Hypothalamus (tissue), 51 donors: ENCODE data around the gene C3orf20.
A peak's percentile ranks its signal among the peaks of the same experiment; 100 is the strongest.
"Not testable (repeated sequence)": the region's sequence is repeated elsewhere in the genome, so short reads cannot be mapped to it uniquely, and the experiment has no call there.

ENCODE experiments used
- DNase-seq, 51 donors: peaks; one replicate each; lab custom pipeline; 2025; lab: John Stamatoyannopoulos, UW

C3orf20 gene

GRCh38 chr3:14647976-14648955, 26.7 kb upstream of the C3orf20 start:
- DNase-seq, result no peak

GRCh38 chr3:14649466-14649865, 25.5 kb upstream of the C3orf20 start:
- no peak for DNase-seq

DNA sequence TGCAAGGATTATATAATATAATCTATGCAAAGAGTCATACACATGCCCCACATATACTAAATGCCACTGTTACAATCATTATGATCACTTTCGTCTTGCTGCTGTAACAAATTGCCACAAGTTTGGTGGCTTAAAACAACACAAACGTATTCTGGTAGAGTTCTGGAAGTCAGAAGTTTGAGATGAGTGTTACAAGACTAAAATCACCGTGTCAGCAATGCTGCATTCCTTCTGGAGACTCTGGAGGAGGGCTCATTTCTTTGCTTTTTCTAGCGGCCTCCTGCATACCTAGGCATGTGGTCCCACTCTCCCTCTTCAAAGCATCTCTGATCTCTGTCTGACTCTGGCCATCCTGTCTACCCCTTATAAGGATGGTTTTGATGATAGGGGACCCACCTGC, 24.7 kb upstream of the C3orf20 start:
- DNase-seq, result no peak

DNA sequence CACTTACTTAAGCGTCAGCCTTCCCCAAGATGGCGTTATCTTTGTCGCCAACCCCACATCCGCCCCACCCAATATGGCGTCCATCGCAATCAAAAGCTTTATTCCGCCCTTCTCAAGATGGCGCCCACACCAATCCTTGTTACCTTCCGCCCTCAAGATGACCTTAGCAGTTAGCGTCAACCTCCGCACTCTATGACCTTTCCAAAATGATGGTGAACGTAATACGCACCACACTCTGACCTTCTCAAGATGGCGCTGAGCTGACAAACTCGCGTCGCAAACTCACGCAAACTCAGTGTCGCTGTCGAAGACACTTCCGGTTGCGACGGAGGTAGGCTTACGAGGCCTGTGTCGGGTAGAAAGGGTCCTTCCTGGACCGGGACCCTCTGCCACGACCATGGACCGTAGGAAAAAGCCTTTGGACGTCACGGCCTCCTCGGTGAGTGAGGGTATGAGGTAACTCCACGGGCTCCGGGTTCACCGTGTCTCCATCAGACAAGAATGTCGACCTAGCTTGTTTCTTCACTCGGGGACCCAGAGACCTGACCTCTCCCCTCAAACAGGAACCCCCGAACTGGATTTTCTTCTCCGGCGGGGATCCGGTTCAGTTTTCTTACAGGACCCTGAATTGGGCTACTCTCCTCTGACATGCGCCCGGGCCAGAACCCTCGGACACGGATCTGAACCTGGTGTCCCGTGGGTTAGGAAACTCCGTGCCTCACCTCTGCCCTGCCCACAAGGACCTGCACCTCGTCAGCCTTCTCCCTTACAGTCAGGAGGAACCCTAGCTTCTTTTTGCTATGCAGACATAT, 23.3 kb upstream of the C3orf20 start, which contains the start of gene CCDC174:
Gene CCDC174 (plus strand): TSS at position 323 of the 812 bp plus-strand sequence. CDS start 75 bp downstream, at position 398.
- DNase-seq, result peak; percentile 52 to 99 (median 93)

DNA sequence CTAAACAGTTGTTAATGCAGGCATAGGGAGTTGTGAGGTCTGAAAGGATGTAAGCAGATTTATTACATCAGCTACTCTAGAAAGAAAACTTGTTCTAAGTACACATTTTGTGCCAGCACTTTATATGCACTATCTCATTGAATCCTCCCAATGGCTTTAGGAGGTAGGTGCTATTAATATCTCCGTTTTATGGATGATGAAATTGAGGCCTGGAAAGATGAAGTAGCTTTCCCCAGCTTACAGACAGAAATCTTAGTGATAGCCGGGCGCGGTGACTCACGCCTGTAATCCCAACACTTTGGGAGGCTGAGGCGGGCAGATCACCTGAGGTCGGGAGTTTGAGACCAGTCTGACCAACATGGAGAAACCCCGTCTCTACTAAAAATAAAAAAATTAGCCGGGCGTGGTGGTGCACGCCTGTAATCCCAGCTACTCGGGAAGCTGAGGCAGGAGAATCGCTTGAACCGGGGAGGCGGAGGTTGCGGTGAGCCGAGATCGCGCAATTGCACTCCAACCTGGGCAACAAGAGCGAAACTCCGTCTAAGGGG, 22.5 kb upstream of the C3orf20 start:
- DNase-seq, result not testable (repeated sequence)

- DNase-seq, result no peak
Measured at GRCh38 chr3:14657579-14657978, 17.4 kb upstream of the C3orf20 start.

GRCh38 chr3:14658978-14659377, 16.0 kb upstream of the C3orf20 start:
- DNase-seq, result no peak

GRCh38 chr3:14660942-14661341, 14.0 kb upstream of the C3orf20 start:
- DNase-seq, result no peak

DNA sequence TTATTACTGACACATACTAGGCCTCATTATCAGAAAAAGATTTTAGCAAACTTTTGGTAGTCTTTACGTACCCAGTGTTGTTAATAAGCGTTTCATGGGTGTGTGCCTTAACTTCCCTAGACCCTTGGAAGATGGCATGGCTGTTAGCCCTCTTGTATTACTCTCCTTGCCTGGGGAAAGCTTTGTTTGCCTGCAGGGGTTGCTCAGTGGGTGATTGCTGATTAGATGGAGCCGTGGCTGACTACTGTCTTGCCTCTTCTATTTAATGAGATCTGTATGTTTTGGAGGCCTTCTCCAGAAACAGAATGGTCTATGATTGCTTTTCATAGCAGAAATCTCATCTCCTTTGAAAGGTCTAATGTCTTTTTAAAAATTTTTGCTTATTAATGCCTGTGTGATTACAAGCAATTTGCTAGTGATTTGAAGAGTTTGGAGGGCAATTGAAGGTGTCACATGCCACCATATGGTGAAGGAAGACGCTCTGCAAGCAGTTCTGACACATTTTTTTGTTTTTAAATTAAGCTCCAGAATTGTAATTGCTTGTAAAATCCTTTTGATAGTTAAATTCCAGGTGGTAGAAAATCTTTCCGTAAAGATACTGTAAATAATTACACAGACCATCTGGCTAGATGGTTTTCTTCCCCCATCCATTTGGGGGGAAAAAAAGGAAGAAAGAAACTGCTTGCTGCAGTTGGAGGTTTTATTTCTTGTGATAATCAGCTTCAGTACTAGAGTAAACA, 11.4 kb upstream of the C3orf20 start:
- no peak for DNase-seq

- no peak for DNase-seq
Measured at GRCh38 chr3:14664170-14664569, 10.8 kb upstream of the C3orf20 start.

DNA sequence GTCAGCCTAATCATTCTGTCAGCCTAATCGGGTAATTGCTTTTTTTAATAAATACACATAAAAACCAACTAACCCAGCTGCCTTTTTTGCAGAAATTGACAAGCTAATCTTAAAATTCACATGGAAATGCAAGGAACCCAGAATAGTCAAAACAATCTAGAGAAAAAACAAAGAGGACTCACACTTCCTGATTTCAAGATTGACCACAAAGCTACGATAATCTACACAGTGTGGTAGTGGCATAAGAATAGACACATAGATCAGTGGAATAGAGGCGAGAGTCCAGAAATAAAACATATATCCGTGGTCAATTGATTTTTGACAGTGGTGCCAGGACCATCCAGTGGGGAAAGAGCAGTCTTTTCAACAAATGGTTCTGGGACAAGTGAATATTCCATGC, 2.4 kb upstream of the C3orf20 start:
- no peak for DNase-seq

GRCh38 chr3:14676881-14677280, 1.9 kb downstream of the C3orf20 start:
- no peak for DNase-seq

DNA sequence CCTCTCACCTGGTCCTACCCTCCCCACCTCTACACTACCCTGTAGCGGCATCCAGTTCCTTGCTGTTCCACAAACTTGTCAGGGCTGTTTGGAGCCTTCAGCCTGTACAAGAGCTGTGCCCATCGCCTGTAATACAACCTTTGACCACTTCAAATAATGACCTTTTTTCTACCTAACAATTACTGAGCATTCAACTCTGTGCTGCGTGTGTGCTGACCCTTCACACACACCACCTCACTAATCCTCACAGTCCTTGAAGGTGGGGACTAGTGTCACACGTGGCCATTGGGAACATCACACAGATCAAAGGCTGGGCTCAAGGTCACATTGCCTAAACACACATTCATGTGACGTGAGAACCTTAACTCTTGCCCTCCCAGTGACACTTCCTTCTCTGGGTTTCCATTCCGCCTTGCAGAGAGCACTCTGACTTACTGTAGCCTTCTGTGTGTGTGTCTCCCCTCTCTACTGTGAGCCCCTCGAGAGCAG, 3.1 kb downstream of the C3orf20 start:
- DNase-seq, result no peak

- no peak for DNase-seq
Measured at GRCh38 chr3:14680115-14680514, 5.2 kb downstream of the C3orf20 start.

DNA sequence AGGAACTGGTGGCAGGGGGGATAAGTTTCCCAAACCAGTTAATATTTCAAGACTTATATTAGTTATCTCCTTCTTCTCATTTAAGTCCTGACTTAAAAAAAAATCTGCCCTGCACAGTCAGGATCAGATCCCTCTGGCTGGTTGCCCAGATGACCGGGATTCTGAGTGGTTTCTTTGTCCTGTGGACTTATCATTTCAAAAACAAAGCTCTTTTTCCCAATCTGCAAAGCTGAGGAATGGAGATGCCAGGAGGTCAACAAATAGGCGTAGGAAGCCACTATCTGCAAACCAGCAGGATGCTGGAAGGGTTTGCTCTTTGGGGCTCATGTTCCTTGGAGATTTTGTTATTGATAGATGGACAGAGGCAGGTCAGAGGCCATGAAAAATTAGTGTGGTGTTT, 5.8 kb downstream of the C3orf20 start:
- DNase-seq, result peak in 1 of 51 donors; percentile 1

DNA sequence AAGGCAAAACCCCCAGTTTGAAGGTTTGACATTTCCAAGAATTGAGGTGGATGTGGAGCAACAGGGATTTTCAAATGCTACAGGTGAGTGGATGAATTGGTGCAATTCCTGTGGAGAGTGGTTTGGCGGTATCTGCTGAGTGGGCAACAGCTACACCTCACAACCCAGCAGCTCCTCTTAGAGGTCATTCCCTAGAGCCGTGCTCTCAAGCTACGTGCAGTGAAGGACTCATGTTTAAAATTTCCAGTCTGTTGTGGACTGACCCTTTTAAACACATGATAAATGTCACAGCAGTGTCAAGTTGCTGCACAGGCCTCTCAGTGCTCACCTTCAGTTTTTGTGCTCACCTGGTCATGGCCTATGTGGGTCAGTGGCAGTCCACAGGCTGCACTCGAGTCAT, 9.5 kb downstream of the C3orf20 start:
- DNase-seq, result no peak

- no peak for DNase-seq
Measured at GRCh38 chr3:14685179-14685578, 10.2 kb downstream of the C3orf20 start.

DNA sequence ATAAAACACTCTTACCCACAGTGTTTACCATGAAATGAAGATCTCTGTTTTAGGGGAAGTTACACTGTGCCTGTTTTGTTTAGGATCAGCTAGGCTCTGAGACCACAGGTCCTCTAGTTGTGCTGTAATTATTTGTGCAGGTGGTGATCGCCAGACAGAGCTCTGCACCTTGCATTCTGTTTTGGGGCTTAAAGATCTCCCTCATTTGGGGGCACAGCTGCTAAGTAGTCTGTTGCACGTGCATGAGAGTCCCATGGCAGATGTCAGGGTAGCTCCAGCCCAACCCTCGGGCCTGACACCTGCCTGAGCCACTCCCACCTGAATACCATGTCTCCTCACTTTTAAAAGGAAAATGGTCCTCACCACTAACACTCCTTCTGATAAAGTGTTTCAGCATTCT, 12.4 kb downstream of the C3orf20 start:
- no peak for DNase-seq

DNA sequence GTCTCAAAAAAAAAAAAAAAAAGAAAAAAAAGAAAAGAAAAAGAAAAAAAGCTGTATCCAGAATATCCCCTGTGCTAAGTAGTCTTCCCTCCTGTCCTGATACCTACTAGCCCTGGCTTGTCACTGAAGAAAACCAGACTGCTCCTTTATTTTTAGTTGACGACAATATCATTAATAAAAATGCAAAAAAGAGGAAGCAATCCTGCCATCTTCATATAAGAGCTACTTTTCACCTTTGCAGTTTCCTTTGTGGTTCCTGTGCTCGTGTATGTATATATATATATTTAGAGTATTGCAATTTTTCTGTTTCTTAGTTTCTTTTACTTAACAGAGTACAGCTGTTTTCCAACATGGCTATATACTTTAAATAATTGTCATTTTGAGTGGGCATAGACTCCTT, 13.6 kb downstream of the C3orf20 start:
- DNase-seq, result no peak

GRCh38 chr3:14689247-14689980, 14.5 kb downstream of the C3orf20 start:
- no peak for DNase-seq
